Adrenal gland (tissue), 12 donors: Measurements from ENCODE around the gene IL1RAPL2. TPM values are rescaled to one million over a fixed set of nuclear protein-coding genes. Genes with fewer than 3 reads are reported as not detected.

Source experiments
- DNase-seq, 7 donors: peaks; one replicate each; pipeline ENCODE4 v3.0.0-alpha.2; 2019 to 2020
- H3K27ac ChIP-seq, 5 donors: fragments of 200-600 bp; sonication (generic) in 4 of 5; 1 replicate in 3 of 5; 2 replicates in 2 of 5; pipeline versions ENCODE4 v1.5.1 to v1.8.0; 2016 to 2020; ENCODE audit warnings: mild to moderate bottlenecking in 1 of 5
- H3K27me3 ChIP-seq: fragments of 200-600 bp; 2 replicates; pipeline ENCODE4 v1.8.0; 2021
- H3K36me3 ChIP-seq, 2 donors: fragments of 200-600 bp; replicated peaks in 1 of 2; 1 replicate in 1 of 2; 2 replicates in 1 of 2; pipeline versions ENCODE4 v1.5.1 to v1.8.0; 2018 to 2022
- H3K4me1 ChIP-seq, 2 donors: fragments of 200-600 bp; replicated peaks in 1 of 2; 1 replicate in 1 of 2; 2 replicates in 1 of 2; pipeline versions ENCODE4 v1.5.1 to v1.8.0; 2018 to 2021
- H3K4me3 ChIP-seq, 4 donors: fragments of 200-600 bp; sonication (generic) in 3 of 4; one replicate each; pipeline ENCODE4 v1.5.1; 2016 to 2018
- H3K9me3 ChIP-seq, 3 donors: fragments of 200-600 bp; sonication (generic) in 1 of 3; replicated peaks in 1 of 3; 1 replicate in 2 of 3; 2 replicates in 1 of 3; pipeline versions ENCODE4 v1.5.1 to v1.8.0; 2016 to 2021
- POLR2A ChIP-seq, 2 donors: fragments of 450-650 bp; IDR thresholded peaks; one replicate each; pipeline ENCODE4 v1.6.1; 2017; ENCODE audit warnings: antibody characterized with exemption in 2 of 2, mild to moderate bottlenecking in 2 of 2, moderate library complexity in 1 of 2
- WGBS, 4 donors: extraction: QIAGEN DNeasy Blood & Tissue Kit in 2 of 4; methylation state at CpG; one replicate each; pipeline versions ENCODE4 v1.1.5 to v1.1.7; 2013 to 2017; 5-methylcytosine and 5-hydroxymethylcytosine counted together
- intact Hi-C, 2 donors: fragments of 100-400 bp; cut with DNase I; formaldehyde crosslinking; loops; one replicate each; pipeline versions ENCODE4 v1.14.1 to v1.15.0; 2022 to 2023
- polyA plus RNA-seq, 3 donors: library from polyadenylated mRNA; stranded (reverse); fragments of 200-250 nt in 2 of 3; fragments of 350-450 nt in 1 of 3; fragmentation: Illumina TruSeq in 1 of 3; extraction: RNeasy Lipid Tissue Mini Kit (QIAGEN cat#74804) in 1 of 3; gene quantifications; one replicate each; pipeline ENCODE4 v1.2.3, GENCODE V29; 2013 to 2014
- total RNA-seq, 9 donors: library from RNA; depleted of rRNA in 4 of 9; stranded (reverse); fragments of >200 nt in 4 of 9; fragments of 120-200 nt in 1 of 9; fragmentation: NEBNext Ultra II Directional in 1 of 9; extraction: Animal tissue kit (Norgen Biotek cat#: 25700) in 1 of 9; gene quantifications; one replicate each; pipeline versions ENCODE4 v1.1.0 to v1.2.4, GENCODE V29; 2013 to 2023
- TF ChIP-seq, protein P1 (sequence below), 6 experiments: fragments of 450-650 bp in 4 of 6; fragments of 200-600 bp in 2 of 6; sonication (generic) in 1 of 6; IDR thresholded peaks; 1 replicate in 5 of 6; 2 replicates in 1 of 6; pipeline versions ENCODE4 v1.5.1 to v1.8.0; 2016 to 2021; ENCODE audit warnings: antibody characterized with exemption in 6 of 6, mild to moderate bottlenecking in 2 of 6, moderate library complexity in 1 of 6
- donor health status: healthy with polysubstance abuse.
- donor health status: Bipolar disorder and iron deficiency.
- donor health status: DM: yes; HTN: yes; CAD: no.
- donor health status: DM: no; HTN: no; CAD: no.
- donor health status: DM: no; HTN: no; CAD: no.
- donor health status: DM: yes; HTN: yes; CAD: no.

The IL1RAPL2 gene
- total and polyA plus RNA-seq, 12 donors: 0.27 to 8.4 (median 0.64) TPM; not detected in 5

DNA sequence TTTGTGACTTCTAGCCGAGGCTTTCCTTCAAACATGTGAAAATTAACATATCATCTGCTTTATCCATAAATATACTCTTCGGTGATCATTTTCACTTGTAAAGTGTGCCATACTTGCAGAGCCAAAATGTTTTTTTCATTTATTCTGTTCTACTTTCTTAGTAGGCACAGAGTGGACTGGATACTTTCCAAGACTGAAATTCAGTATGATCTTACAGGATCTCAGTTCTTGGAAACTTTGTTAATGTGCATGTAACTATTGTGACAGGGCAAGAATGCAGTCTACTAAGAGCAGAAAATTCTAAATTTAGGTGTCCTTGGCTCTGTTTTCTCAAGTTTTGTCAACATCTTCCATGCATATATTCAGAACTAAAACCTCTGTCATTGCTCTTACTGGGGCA, 369.6 kb downstream of the IL1RAPL2 start:
- TF ChIP-seq, protein P1, sequence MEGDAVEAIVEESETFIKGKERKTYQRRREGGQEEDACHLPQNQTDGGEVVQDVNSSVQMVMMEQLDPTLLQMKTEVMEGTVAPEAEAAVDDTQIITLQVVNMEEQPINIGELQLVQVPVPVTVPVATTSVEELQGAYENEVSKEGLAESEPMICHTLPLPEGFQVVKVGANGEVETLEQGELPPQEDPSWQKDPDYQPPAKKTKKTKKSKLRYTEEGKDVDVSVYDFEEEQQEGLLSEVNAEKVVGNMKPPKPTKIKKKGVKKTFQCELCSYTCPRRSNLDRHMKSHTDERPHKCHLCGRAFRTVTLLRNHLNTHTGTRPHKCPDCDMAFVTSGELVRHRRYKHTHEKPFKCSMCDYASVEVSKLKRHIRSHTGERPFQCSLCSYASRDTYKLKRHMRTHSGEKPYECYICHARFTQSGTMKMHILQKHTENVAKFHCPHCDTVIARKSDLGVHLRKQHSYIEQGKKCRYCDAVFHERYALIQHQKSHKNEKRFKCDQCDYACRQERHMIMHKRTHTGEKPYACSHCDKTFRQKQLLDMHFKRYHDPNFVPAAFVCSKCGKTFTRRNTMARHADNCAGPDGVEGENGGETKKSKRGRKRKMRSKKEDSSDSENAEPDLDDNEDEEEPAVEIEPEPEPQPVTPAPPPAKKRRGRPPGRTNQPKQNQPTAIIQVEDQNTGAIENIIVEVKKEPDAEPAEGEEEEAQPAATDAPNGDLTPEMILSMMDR (IDR thresholded peaks at IDR 0.05): no peak
- no peak for TF ChIP-seq POLR2A (IDR thresholded peaks at IDR 0.05)
- WGBS, 4 donors: 74 to 82% (median 78%) methylated on average over 2 of the region's 2 CpGs
- no peak for DNase-seq
- no peaks in the 10 kb centered on the region for H3K4me1 ChIP-seq
- no peak overlapping the region for H3K4me3 ChIP-seq
- no peak overlapping the region for H3K27ac ChIP-seq
- H3K9me3 ChIP-seq: no peaks in the 10 kb centered on the region
- intact Hi-C loops: no loop called here
- H3K27me3 ChIP-seq: peaks cover 22% of the 10 kb centered on the region
- H3K36me3 ChIP-seq: no peaks in the 10 kb centered on the region

DNA sequence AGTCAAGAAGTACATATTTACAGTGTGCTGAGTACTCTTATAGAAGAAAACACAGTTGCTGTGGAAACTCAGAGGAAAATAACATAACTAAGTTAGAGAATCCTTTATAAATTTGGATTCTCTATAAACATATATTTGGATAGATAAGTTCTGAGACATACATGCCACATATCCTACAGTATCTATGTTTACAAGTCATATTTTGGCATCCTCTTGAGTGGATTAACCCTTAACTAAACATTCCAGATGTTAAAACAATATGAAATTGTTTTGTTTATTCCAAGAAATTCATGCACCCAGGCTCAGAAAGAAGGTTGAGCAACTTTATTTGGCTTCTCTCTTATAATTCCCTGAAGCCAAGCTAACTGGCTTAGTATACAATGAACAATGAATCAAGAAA, 387.3 kb downstream of the IL1RAPL2 start:
- TF ChIP-seq, protein P1 (IDR thresholded peaks at IDR 0.05): no peak
- TF ChIP-seq POLR2A (IDR thresholded peaks at IDR 0.05): no peak
- Histone ChIP-seq H3K27ac (no peak overlapping the region), H3K4me3 (no peak overlapping the region), H3K27me3 (no peaks in the 10 kb centered on the region), H3K4me1 (no peaks in the 10 kb centered on the region), H3K9me3 (no peaks in the 10 kb centered on the region), H3K36me3 (no peaks in the 10 kb centered on the region)
- no peak for DNase-seq
- intact Hi-C loops: no loop called here

DNA sequence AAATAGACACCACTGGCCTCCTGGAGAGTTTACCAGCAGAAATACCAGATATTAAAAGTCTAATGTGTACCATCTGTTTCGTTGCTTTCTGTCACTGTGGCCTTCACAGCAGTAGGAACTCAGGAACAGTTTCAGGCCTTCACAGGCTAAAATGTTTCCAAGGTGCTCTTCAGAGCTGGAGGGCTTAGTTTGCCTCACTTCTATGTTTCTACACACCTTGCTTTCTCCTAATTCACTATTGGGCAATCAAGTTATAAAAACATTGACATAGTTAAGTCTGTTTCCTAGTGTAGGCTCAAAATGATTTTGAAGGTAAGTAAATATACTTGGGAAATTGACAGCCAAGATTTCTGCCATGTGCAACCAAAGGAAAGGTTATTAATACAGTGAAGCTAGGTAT, 395.9 kb downstream of the IL1RAPL2 start:
- 42 to 70% (median 62%) methylated on average over 1 of the region's 1 CpG for WGBS, 4 donors
- intact Hi-C loops: no loop called here
- no peaks in the 10 kb centered on the region for H3K9me3 ChIP-seq
- DNase-seq: no peak
- H3K36me3 ChIP-seq: no peaks in the 10 kb centered on the region
- H3K27ac ChIP-seq: no peak overlapping the region
- H3K4me1 ChIP-seq: no peaks in the 10 kb centered on the region
- no peak for TF ChIP-seq POLR2A (IDR thresholded peaks at IDR 0.05)
- TF ChIP-seq, protein P1 (IDR thresholded peaks at IDR 0.05): no peak
- H3K4me3 ChIP-seq: no peak overlapping the region
- H3K27me3 ChIP-seq: peaks cover 16% of the 10 kb centered on the region

DNA sequence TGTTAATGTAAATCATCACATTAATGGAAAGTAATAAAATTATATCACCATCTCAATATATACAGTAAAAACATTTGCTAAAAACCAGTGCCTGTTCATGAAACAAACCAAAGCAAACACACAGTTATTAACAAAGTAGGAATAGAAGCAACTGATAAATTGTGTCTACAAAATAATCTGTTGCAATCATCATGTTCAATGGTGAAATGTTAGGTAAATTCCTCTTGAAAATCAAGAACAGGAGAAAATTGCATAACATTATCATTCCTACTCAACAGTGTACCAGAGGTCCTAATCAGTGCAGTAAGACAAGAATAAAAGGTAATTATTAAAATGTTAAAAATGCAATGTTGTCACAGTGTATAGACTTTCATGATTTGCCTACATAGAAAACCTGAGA, 402.2 kb downstream of the IL1RAPL2 start:
- Histone ChIP-seq H3K27ac (no peak overlapping the region), H3K4me1 (no peaks in the 10 kb centered on the region), H3K9me3 (no peaks in the 10 kb centered on the region), H3K27me3 (peaks cover 21% of the 10 kb centered on the region), H3K36me3 (no peaks in the 10 kb centered on the region), H3K4me3 (no peak overlapping the region)
- TF ChIP-seq POLR2A (IDR thresholded peaks at IDR 0.05): no peak
- TF ChIP-seq, protein P1 (IDR thresholded peaks at IDR 0.05): no peak
- no peak for DNase-seq
- intact Hi-C loops: no loop called here
